IPS DF 6.9 (cell line): Measurements from ENCODE around the gene CTXN3.
"Not testable (repeated sequence)": the region's sequence is repeated elsewhere in the genome, so short reads cannot be mapped to it uniquely, and the experiment has no call there.

Experiments
- DNase-seq: peaks from one replicate; pipeline ENCODE4 v3.0.0-alpha.2; 2013; ENCODE audit warnings: low read depth, low spot score
- H3K27ac ChIP-seq: one replicate; pipeline ENCODE4 v1.5.1; 2013; ENCODE audit warnings: low read length, control low read depth
- H3K27me3 ChIP-seq: 2 replicates; pipeline ENCODE4 v1.6.1; 2013; ENCODE audit warnings: mild to moderate bottlenecking, low read length; ENCODE audit not compliant: control insufficient read depth, insufficient read depth
- H3K36me3 ChIP-seq: 2 replicates; pipeline ENCODE4 v1.6.1; 2013; ENCODE audit warnings: low read length; ENCODE audit not compliant: control insufficient read depth, insufficient read depth
- H3K4me1 ChIP-seq: 2 replicates; pipeline ENCODE4 v1.6.1; 2013; ENCODE audit warnings: low read length; ENCODE audit not compliant: control insufficient read depth, insufficient read depth
- H3K4me3 ChIP-seq: 2 replicates; pipeline ENCODE4 v1.5.1; 2013; ENCODE audit warnings: mild to moderate bottlenecking, low read length
- H3K9me3 ChIP-seq: 2 replicates; pipeline ENCODE4 v1.6.1; 2013; ENCODE audit warnings: low read length, inconsistent platforms; ENCODE audit not compliant: control insufficient read depth, insufficient read depth
- WGBS: extraction: QIAGEN DNeasy Blood & Tissue Kit; methylation state at CpG from one replicate; pipeline ENCODE4 v1.1.7; 2013; ENCODE audit warnings: mixed read lengths, missing lambda C conversion rate; ENCODE audit not compliant: insufficient read length, insufficient coverage; 5-methylcytosine and 5-hydroxymethylcytosine counted together

The CTXN3 gene

GRCh38 chr5:127673117-127673800 lies 24.4 kb downstream of the CTXN3 start:
- H3K9me3 ChIP-seq: no peaks in the 10 kb centered on the region
- H3K36me3 ChIP-seq: no peaks in the 10 kb centered on the region
- WGBS: no CpG with 5 or more reads among the region's 2 CpGs
- H3K4me3 ChIP-seq: no peak overlapping the region
- DNase-seq: no peak
- no peak overlapping the region for H3K27ac ChIP-seq
- H3K4me1 ChIP-seq: no peaks in the 10 kb centered on the region
- no peaks in the 10 kb centered on the region for H3K27me3 ChIP-seq

GRCh38 chr5:127676951-127677350 lies 28.1 kb downstream of the CTXN3 start:
- H3K9me3 ChIP-seq: not testable (repeated sequence)

GRCh38 chr5:127679691-127680330 lies 30.9 kb downstream of the CTXN3 start:
- no CpG with 5 or more reads among the region's 3 CpGs for WGBS
- not testable (repeated sequence) for H3K4me3 ChIP-seq, H3K36me3 ChIP-seq, H3K27me3 ChIP-seq, H3K27ac ChIP-seq, DNase-seq, H3K9me3 ChIP-seq, H3K4me1 ChIP-seq

More at GRCh38 chr5:127676951-127677350, 28.1 kb downstream of the CTXN3 start:
- not testable (repeated sequence) for H3K27ac ChIP-seq, H3K36me3 ChIP-seq, H3K4me1 ChIP-seq, DNase-seq, H3K4me3 ChIP-seq, H3K27me3 ChIP-seq

- no peaks in the 10 kb centered on the region for H3K27me3 ChIP-seq
- H3K4me3 ChIP-seq: no peak overlapping the region
- no CpG with 5 or more reads among the region's 1 CpG for WGBS
- H3K4me1 ChIP-seq: no peaks in the 10 kb centered on the region
- no peak overlapping the region for H3K27ac ChIP-seq
- H3K9me3 ChIP-seq: no peaks in the 10 kb centered on the region
- DNase-seq: no peak
- no peaks in the 10 kb centered on the region for H3K36me3 ChIP-seq
Measured at GRCh38 chr5:127680595-127680994, 31.7 kb downstream of the CTXN3 start.

GRCh38 chr5:127683008-127683407 lies 34.1 kb downstream of the CTXN3 start:
- Histone ChIP-seq H3K27ac (no peak overlapping the region), H3K27me3 (no peaks in the 10 kb centered on the region), H3K9me3 (no peaks in the 10 kb centered on the region), H3K36me3 (no peaks in the 10 kb centered on the region), H3K4me3 (no peak overlapping the region), H3K4me1 (no peaks in the 10 kb centered on the region)
- no CpG with 5 or more reads among the region's 4 CpGs for WGBS
- DNase-seq: no peak

- no peaks in the 10 kb centered on the region for H3K4me1 ChIP-seq
- no peak overlapping the region for H3K4me3 ChIP-seq
- H3K36me3 ChIP-seq: no peaks in the 10 kb centered on the region
- H3K27ac ChIP-seq: no peak overlapping the region
- H3K27me3 ChIP-seq: no peaks in the 10 kb centered on the region
- no CpG with 5 or more reads among the region's 6 CpGs for WGBS
- DNase-seq: no peak
- H3K9me3 ChIP-seq: no peaks in the 10 kb centered on the region
Measured at GRCh38 chr5:127684726-127685467, 36.0 kb downstream of the CTXN3 start.

GRCh38 chr5:127685662-127686061 lies 36.8 kb downstream of the CTXN3 start:
- no peaks in the 10 kb centered on the region for H3K36me3 ChIP-seq
- DNase-seq: no peak
- WGBS: no CpG with 5 or more reads among the region's 2 CpGs
- H3K27ac ChIP-seq: no peak overlapping the region
- no peaks in the 10 kb centered on the region for H3K27me3 ChIP-seq
- H3K4me3 ChIP-seq: no peak overlapping the region
- no peaks in the 10 kb centered on the region for H3K9me3 ChIP-seq
- H3K4me1 ChIP-seq: no peaks in the 10 kb centered on the region

- H3K4me1 ChIP-seq: no peaks in the 10 kb centered on the region
- H3K27ac ChIP-seq: no peak overlapping the region
- no peak for DNase-seq
Measured at GRCh38 chr5:127686424-127686823, 37.5 kb downstream of the CTXN3 start.

GRCh38 chr5:127694518-127695171 lies 45.8 kb downstream of the CTXN3 start:
- H3K4me3 ChIP-seq: no peak overlapping the region
- H3K9me3 ChIP-seq: no peaks in the 10 kb centered on the region
- no peak for DNase-seq
- no peaks in the 10 kb centered on the region for H3K27me3 ChIP-seq
- H3K4me1 ChIP-seq: no peaks in the 10 kb centered on the region
- WGBS: no CpG with 5 or more reads among the region's 1 CpG
- H3K36me3 ChIP-seq: no peaks in the 10 kb centered on the region
- no peak overlapping the region for H3K27ac ChIP-seq

More at GRCh38 chr5:127686424-127686823, 37.5 kb downstream of the CTXN3 start:
- no peak overlapping the region for H3K4me3 ChIP-seq
- no peaks in the 10 kb centered on the region for H3K27me3 ChIP-seq
- no peaks in the 10 kb centered on the region for H3K36me3 ChIP-seq
- H3K9me3 ChIP-seq: no peaks in the 10 kb centered on the region

GRCh38 chr5:127695346-127695745 lies 46.5 kb downstream of the CTXN3 start:
- Histone ChIP-seq H3K27me3 (no peaks in the 10 kb centered on the region), H3K27ac (no peak overlapping the region), H3K36me3 (no peaks in the 10 kb centered on the region), H3K4me1 (no peaks in the 10 kb centered on the region), H3K4me3 (no peak overlapping the region), H3K9me3 (no peaks in the 10 kb centered on the region)
- no peak for DNase-seq
